Keratinocyte (primary cell): ENCODE measurements around the gene FGB. TPM values are rescaled to one million over a fixed set of nuclear protein-coding genes. Genes with fewer than 3 reads are reported as not detected.

Experiments used
- DNase-seq: peaks from one replicate; pipeline ENCODE4 v3.0.0-alpha.2; 2011; ENCODE audit warnings: low read depth, missing footprints, low spot score
- FAIRE-seq: peaks from 2 replicates; lab custom pipeline; 2011; peaks lifted over from hg19 to GRCh38; lab: Jason Lieb, UNC
- H2AFZ ChIP-seq: 2 replicates; pipeline ENCODE4 v1.6.0; 2012; ENCODE audit warnings: low read length, control low read depth, inconsistent platforms; ENCODE audit not compliant: control insufficient read depth
- H3K27ac ChIP-seq: 2 replicates; pipeline ENCODE4 v1.5.1; 2011; ENCODE audit warnings: low read length; ENCODE audit not compliant: control insufficient read depth, insufficient read depth
- H3K27me3 ChIP-seq: 3 replicates; pipeline ENCODE4 v1.6.0; 2011; ENCODE audit warnings: low read length; ENCODE audit not compliant: control insufficient read depth, insufficient read depth; ENCODE audit errors: extremely low read depth
- H3K36me3 ChIP-seq, 2 experiments: 2 replicates in 1 of 2; 3 replicates in 1 of 2; pipeline ENCODE4 v1.5.1; 2011; ENCODE audit warnings: low read length in 2 of 2, mild to moderate bottlenecking in 1 of 2; ENCODE audit not compliant: control insufficient read depth in 2 of 2, insufficient read depth in 2 of 2; ENCODE audit errors: extremely low read depth in 1 of 2
- H3K4me1 ChIP-seq: 3 replicates; pipeline ENCODE4 v1.5.1; 2011; ENCODE audit warnings: low read length; ENCODE audit not compliant: control insufficient read depth, insufficient read depth; ENCODE audit errors: extremely low read depth
- H3K4me2 ChIP-seq: 3 replicates; pipeline ENCODE4 v1.6.0; 2011; ENCODE audit warnings: low read depth, low read length; ENCODE audit not compliant: control insufficient read depth, insufficient read depth; ENCODE audit errors: extremely low read depth
- H3K4me3 ChIP-seq, 3 experiments: fragments of 200-600 bp in 1 of 3; sonication (generic) in 1 of 3; 2 replicates in 2 of 3; 3 replicates in 1 of 3; pipeline ENCODE4 v1.5.1; 2011 to 2016; ENCODE audit warnings: low read length in 3 of 3, mild to moderate bottlenecking in 3 of 3, control low read depth in 2 of 3, inconsistent platforms in 1 of 3, low read depth in 1 of 3, mixed read lengths in 1 of 3, mixed run types in 1 of 3, moderate library complexity in 1 of 3; ENCODE audit not compliant: control insufficient read depth in 2 of 3, insufficient read depth in 2 of 3; ENCODE audit errors: extremely low read depth in 1 of 3
- H3K79me2 ChIP-seq: 2 replicates; pipeline ENCODE4 v1.6.0; 2012; ENCODE audit warnings: low read length; ENCODE audit not compliant: control insufficient read depth, insufficient read depth
- H3K9ac ChIP-seq: 3 replicates; pipeline ENCODE4 v1.6.0; 2011; ENCODE audit warnings: low read length; ENCODE audit not compliant: control insufficient read depth, insufficient read depth; ENCODE audit errors: extremely low read depth
- H3K9me1 ChIP-seq: 3 replicates; pipeline ENCODE4 v1.6.0; 2011; ENCODE audit warnings: low read length; ENCODE audit not compliant: control insufficient read depth, insufficient read depth; ENCODE audit errors: extremely low read depth
- H3K9me3 ChIP-seq: 2 replicates; pipeline ENCODE4 v1.5.1; 2012; ENCODE audit warnings: low read depth, low read length; ENCODE audit not compliant: control insufficient read depth
- H4K20me1 ChIP-seq: 3 replicates; pipeline ENCODE4 v1.6.0; 2011; ENCODE audit warnings: low read length; ENCODE audit not compliant: control insufficient read depth, insufficient read depth; ENCODE audit errors: extremely low read depth
- CTCF ChIP-seq, 3 experiments: IDR thresholded peaks in 1 of 3; conservative IDR thresholded peaks in 1 of 3; optimal IDR thresholded peaks in 1 of 3; 2 replicates in 2 of 3; 3 replicates in 1 of 3; pipeline versions ENCODE3 to v1.5.1; 2011; ENCODE audit warnings: low read length in 3 of 3, mild to moderate bottlenecking in 3 of 3, moderate library complexity in 2 of 3, control low read depth in 1 of 3, inconsistent platforms in 1 of 3; ENCODE audit not compliant: insufficient read depth in 2 of 3; ENCODE audit errors: extremely low read depth in 1 of 3
- EZH2 ChIP-seq: IDR thresholded peaks from one replicate; pipeline ENCODE4 v1.6.1; 2012; ENCODE audit warnings: inconsistent platforms, mild to moderate bottlenecking, low read length, moderate library complexity
- dilution Hi-C: fragments of 300-500 bp; cut with MboI; formaldehyde crosslinking; loops from one replicate; pipeline ENCODE4 v1.7.0; 2020; ENCODE audit warnings: low sequenced_read_pairs; ENCODE audit not compliant: extremely low pct_ligation_motif_present
- polyA plus RNA-seq, 5 experiments: library from polyadenylated mRNA; depleted of rRNA in 3 of 5; stranded (reverse) in 3 of 5; stranded (forward) in 1 of 5; unstranded in 1 of 5; fragments of >200 nt; gene quantifications; 1 replicate in 1 of 5; 2 replicates in 3 of 5; 3 replicates in 1 of 5; pipeline versions ENCODE4 v1.2.1 to v1.2.3, GENCODE V29; 2011 to 2012; ENCODE audit warnings: missing spikeins in 2 of 5, low read depth in 1 of 5, low replicate concordance in 1 of 5

FGB gene
- polyA plus RNA-seq, 1 donor (not counting 4 experiments of a cell fraction or from before 2014, with no cell fraction given) = not detected

GRCh38 chr4:154614306-154614705 is 51.5 kb downstream of the FGB start:
- Histone ChIP-seq H2AFZ (no peak overlapping the region), H3K9ac (no peak overlapping the region), H3K9me3 (no peaks in the 10 kb centered on the region), H3K4me1 (no peaks in the 10 kb centered on the region), H3K4me2 (no peak overlapping the region), H4K20me1 (no peaks in the 10 kb centered on the region), H3K4me3 (no peak overlapping the region), H3K9me1 (no peaks in the 10 kb centered on the region), H3K79me2 (no peaks in the 10 kb centered on the region), H3K27ac (no peak overlapping the region), H3K27me3 (peaks cover 3% of the 10 kb centered on the region), H3K36me3 (no peaks in the 10 kb centered on the region)
- DNase-seq (no peak), FAIRE-seq (no peak)
- TF ChIP-seq EZH2 (no peak), CTCF (optimal IDR thresholded peaks at IDR 0.05 in 1 of 3, IDR thresholded peaks at IDR 0.05 in 1 of 3, conservative IDR thresholded peaks at IDR 0.05 in 1 of 3; ENCODE audit: extremely low read depth in 1 of 3, insufficient read depth in 2 of 3, low read length in 3 of 3) (no peak)
- dilution Hi-C loops = no loop called here

GRCh38 chr4:154615211-154615610 is 52.4 kb downstream of the FGB start:
- Histone ChIP-seq H3K4me3 (no peak overlapping the region), H3K36me3 (no peaks in the 10 kb centered on the region), H2AFZ (no peak overlapping the region), H3K9ac (no peak overlapping the region), H3K79me2 (no peaks in the 10 kb centered on the region), H3K4me2 (no peak overlapping the region), H3K27me3 (peaks cover 3% of the 10 kb centered on the region), H3K27ac (no peak overlapping the region), H3K9me1 (no peaks in the 10 kb centered on the region), H4K20me1 (no peaks in the 10 kb centered on the region), H3K9me3 (no peaks in the 10 kb centered on the region), H3K4me1 (no peaks in the 10 kb centered on the region)
- dilution Hi-C loops = no loop called here
- no peak for TF ChIP-seq EZH2
- TF ChIP-seq CTCF (optimal IDR thresholded peaks at IDR 0.05 in 1 of 3, IDR thresholded peaks at IDR 0.05 in 1 of 3, conservative IDR thresholded peaks at IDR 0.05 in 1 of 3; ENCODE audit: extremely low read depth in 1 of 3, insufficient read depth in 2 of 3, low read length in 3 of 3) = no peak
- no peak for FAIRE-seq
- DNase-seq = no peak
